CD4-positive, alpha-beta T cell treated with Interleukin-4 for 4 hours (primary cell): ENCODE data around the gene SIVA1.
A peak's percentile ranks its signal among the peaks of the same experiment; 100 is the strongest.

Experiments
- DNase-seq: peaks from one replicate; pipeline ENCODE4 v3.0.0-alpha.2; 2020

The SIVA1 gene

DNA sequence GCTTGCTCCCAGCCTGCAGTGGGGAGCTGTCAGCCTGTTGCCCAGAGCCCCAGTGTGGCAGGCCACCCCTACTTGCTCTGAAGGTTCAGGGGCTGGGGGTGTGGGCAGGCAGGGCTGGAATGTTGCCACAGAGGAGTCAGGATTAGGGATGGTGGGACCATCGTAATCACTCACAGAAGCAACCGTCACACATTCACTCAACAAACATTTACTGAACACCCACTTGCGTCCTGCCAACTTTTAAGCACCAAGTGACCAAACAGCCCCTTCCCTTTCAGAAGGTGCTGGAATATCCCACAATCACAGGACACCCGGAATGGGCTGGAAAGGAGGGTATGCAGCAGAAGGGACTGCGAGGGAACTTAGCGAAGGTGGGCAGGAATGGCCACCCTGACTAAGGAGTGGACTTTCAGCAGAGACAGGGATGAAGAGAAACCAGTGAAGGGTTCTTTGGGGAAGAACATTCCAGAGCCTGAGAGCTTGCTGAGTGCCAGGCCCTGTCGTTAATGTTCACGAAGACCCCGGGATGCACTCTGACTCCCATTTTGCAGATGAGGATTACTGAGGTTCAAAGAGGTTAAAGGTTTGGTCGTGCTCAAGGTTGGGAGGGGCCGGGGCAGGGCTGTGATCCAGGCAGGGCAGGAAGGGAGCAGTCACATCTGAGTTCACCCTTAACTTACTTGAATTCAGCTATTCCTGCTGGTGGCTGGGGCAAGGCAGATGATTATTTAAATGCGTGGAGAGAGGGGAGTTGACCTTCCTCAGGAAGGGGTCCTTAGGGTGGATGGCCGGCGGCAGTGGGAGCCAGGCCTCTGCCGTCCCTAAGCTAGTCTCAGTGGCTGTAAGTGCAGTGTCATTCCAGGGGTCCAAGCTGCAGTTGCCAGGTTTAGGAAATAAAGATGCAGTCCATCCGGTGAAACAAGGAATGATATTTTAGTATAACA, 45.6 kb downstream of the SIVA1 start:
- DNase-seq, result no peak

DNA sequence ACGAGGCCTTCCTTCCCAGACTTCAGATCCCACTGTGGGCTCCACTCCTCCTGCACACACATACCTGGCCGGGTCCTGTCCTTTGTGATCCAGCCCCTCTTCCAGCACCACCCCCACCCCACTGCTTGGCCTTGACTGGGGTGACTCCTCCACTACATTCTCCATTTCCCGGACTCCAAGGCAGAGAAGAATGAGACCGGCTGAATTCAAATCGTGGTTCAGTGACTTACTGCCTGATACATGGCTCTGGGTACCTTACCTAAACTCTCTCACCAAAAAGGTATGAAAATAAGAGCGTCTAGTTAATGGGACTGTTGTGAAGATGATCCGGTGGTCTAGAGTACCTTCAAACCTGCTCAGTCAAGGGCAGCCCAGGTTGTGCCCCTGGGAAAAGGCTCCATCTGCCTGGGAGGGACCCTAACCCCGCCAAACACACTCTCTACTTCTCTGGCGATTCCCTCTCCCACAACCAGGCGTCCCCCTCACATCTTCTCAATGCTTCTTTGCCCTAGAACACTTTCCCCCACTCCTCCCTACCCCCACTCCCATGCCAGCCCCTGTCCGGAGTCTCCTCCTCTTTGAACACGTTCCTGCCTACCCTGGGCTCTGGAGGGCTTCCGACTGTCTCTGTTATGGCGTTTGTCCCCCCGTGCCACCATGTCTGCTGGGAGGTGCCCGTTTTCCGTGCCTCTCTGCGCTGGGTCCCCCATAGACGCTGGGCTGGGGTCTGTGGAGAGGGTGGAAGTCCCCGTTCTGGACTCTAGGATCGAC, 46.5 kb downstream of the SIVA1 start:
- no peak for DNase-seq

DNA sequence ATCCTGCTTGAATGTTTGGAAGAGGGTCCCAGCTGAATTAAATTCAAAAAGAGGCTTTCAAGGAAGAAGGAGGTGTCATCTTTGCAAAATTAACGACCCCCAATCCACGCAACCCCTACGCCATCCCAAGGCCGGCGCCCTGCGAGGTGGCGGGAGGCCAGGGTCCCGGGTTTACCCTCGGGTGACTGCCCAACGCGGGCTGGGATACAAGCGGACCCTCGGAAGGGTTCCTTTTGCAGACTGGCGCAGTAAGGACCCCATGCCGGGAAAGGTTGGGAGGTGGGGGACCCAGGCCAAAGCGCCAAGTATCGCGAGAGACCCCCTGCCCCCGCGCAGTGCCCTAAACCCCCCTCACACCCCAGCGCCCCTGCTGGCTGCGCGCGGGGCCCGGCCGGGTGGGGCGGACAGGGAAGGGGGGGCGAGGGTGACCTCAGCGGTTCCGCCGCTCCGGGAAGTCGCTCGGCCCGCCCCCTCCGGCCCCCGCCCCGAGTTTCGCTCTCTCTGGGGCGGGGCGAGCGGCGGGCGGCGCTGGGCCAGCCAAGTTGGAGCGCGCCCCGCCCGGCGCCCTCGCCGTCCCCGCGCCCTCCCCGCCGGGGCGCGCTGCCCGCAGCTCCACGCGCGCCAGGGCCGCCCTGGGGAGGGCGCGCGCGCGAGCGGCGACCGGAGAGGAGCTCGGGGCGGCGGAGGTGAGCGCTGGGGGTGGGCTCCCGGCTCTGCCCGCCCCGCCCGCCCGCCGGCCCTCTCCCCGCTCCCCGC, 47.2 kb downstream of the SIVA1 start:
- peak; percentile 82 for DNase-seq

DNA sequence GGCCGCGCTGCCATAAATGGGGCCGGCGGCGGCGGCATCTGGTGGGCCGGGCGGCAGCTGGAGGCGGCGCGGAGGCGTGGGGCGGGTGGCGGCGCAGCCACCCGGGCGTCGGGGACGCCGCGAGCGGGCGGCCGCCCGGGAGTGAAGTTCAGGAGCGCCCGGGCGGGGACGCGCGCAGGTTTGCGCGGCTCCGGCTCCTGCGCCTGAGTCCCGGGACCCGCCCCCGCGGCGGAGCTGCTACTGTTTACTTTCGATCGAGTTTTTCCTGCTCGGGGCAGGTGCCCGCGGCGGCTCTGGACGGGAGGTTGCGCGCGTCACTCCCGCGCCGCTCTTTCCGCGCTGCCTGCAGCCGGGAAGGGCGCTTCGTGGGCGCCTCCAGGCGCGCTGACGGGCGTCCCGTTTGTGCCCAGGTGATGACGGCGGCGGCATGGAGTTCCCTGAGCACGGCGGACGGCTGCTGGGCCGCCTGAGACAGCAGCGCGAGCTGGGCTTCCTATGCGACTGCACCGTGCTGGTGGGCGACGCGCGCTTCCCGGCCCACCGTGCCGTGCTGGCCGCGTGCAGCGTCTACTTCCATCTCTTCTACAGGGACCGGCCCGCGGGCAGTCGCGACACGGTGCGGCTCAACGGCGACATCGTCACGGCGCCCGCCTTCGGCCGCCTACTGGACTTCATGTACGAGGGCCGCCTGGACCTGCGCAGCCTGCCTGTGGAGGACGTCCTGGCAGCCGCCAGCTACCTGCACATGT, 48.0 kb downstream of the SIVA1 start, which contains the start of gene ZBTB42:
TSS of gene ZBTB42 (plus strand) at position 331 of the 749 bp plus-strand sequence. CDS start at position 428, 97 bp downstream.
- peak; percentile 72 for DNase-seq

DNA sequence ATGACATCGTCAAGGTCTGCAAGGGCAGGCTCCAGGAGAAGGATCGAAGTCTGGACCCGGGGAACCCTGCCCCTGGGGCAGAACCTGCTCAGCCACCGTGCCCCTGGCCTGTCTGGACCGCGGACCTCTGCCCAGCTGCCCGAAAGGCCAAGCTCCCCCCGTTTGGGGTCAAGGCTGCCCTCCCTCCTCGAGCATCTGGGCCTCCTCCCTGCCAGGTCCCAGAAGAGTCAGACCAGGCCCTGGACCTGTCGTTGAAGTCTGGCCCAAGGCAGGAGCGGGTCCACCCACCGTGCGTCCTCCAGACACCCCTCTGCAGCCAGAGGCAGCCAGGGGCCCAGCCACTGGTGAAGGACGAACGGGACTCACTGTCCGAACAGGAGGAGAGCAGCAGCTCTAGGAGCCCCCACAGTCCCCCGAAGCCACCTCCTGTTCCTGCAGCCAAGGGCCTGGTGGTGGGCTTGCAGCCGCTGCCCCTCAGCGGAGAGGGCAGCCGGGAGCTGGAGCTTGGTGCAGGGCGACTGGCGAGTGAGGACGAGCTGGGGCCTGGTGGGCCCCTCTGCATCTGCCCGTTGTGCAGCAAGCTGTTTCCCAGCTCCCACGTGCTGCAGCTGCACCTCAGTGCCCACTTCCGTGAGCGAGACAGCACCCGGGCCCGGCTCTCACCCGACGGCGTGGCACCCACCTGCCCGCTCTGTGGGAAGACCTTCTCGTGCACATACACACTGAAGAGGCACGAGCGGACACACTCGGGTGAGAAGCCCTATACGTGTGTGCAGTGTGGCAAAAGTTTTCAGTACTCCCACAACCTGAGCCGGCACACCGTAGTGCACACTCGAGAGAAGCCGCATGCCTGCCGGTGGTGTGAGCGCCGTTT, 48.8 kb downstream of the SIVA1 start:
- no peak for DNase-seq

DNA sequence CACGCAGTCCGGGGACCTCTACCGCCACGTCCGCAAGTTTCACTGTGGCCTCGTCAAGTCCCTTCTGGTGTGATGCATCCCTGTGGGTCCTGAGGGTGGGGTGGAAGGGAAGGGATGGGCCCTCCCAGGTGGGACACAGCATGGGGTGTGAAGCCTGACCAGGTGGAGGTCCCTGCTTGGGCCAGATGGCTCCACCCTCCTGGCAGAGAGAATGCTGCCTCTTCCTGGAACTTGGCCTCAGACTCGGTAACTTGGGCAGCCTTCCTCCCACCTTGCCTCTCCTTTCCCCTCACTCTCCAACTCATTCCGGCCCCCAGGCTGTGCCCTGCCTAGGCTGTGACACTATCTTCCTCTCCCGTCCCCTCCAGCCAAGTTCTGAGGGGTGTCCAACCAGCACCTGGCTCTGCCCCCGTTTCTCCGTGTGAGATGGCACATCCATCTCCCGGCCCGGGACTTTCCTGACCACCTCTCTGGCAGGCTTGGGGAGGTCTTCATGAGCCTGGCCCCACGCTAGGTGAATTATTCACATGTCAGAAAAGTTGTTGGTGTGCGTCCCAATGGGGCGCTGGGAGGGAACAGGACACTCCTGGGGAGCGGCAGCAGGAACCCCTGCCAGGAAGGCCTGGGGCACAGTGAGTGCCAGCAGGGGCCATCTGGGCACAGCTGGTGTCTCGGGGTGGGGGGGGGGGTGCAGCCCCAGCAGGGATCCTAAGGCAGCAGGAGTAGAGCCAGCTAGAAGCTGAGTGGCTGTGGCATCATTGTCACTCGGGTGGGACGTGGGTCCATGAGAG, 49.6 kb downstream of the SIVA1 start:
- DNase-seq, result no peak

DNA sequence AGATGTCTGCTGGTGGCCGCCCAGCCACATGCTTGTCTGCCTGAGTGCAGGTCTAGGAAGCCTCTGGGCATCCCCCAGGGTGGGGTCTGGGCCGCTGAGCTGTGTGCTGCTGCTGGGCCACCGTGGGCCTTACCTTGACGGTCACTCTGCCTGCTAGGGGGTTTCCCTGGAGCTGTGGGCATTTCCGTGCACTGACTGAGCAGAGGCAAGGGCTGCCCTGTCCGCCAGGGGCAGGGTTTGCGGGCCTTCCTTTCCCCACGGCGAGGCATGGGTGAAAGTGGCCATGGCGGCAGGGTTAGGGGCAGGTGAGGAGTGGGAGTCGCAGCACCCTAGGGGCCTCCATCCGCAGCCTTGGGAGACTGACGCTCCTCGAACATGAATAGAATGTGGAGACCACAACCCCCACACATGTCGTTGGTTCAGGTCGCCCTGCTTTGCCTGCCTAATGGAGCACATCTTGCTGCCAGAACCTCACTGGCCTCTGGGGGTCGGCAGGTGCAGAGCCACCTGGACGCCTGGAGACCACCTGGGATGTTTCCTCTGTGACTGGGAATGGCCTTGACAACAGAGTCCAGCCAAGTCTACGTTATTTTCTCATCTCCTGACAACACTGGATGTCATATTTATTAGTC, 50.4 kb downstream of the SIVA1 start:
- DNase-seq, result no peak

DNA sequence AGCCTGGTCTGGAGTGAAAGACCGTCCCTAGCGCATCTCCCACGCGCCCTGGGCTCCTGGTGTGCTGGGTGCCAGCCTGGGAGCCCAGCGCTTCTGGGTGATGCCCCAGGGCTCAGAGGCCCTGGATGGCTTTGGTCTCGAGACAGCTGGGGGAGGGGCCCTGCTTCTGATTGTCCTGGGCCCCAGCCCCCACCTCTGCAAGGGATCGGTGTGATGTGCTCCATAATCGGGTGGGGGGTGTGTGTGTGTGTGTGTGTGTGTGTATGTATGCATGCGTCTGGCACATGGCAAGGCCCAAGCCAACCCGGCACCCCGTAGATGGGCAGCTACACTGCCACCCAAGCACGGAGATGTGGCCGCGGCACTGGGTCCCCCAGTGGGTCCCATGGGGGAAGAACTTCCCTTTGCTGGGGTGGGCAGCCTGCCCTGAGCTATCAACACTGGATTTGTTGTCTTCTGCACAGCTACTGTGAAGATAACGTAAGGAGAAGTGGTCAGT, 51.0 kb downstream of the SIVA1 start:
- no peak for DNase-seq

DNA sequence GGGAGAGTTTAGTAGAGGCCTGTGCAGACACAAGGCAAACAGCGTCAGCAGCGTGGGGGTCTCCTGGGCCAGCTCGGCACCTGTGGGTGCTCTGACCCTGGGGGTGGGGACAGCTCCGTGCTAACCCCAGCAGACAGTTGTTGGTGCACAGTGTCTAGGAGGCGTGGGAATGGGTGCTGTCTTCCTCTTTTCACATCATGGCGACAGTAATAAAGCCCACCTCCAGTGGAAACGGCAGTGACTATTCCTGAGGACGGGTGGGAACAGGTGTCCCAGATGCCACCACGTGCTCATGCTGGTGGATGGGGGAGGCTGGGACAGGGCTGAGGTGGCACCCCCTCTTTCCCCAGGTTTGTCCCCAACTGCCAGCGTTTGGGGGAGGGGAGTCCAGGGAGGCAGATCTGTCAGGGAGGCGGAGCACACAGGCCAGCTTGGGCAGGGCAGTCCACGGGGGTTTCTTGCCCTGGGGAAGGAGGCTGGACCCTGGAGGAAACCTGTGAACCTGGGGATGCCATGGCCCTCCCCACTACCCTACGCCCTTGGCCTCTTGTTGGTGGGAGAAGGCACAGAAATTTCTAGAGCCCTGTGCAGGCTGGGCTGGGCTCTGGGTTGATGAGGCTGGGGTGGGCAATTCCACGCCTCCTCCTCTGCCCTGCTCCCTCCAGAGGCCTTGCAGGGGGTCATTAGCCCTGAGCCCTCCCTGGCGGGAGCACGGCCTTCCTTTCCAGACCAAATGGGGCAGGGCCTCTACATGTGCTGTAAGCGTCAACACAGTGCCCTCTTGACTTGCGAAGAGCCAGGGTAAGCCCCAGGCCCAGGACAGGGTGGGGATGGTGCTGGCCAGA, 51.8 kb downstream of the SIVA1 start:
- no peak for DNase-seq

DNA sequence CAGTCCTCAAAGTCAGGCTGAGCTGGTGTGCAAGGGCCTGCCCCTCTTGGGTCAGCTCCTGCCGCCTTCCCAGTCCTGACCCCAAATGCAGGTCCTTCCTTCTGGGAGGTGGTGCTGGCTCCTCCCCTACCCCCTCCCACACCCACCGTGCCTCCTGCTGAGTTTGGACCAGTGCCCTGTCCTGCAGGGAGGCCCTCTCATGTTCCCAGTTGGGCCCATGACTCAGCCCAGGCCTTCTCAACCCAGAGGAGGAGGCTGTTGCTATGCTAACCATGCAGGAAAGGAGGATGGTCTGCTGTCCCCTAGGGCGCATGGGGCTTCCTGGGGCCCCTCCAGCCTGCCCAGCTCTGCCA, 52.4 kb downstream of the SIVA1 start:
- no peak for DNase-seq

DNA sequence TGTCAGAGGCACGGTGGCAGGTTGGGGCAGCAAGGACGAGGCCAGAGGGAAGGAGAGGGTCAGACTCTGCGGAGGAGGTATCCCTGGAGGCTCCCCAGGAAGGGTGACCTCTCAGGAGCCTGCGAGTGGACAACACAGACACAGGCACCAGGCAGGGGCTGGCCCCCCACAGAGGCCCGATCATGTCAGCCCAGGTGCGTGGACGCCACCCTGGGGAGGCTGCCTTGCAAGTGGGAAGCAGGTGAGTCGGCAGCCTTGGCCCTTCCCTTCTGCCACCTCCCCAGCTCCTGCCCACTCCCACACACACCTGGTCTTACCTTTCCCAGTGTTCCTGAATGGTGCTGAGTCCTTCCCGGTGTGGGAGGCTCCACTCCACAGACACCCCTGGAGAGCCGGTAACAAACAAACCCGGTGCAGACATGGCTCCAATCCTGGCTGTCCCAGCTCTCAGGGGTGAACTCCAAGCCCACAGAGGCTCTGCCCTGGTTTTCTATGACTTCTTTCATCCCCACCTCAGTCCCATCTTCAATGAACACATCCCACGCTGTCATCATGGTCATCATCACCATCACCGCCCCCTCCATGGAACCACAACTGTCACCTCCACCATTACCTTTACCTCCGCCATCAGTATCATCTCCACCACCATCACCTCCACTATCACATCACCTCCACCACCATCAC, 53.1 kb downstream of the SIVA1 start:
- DNase-seq, result no peak

DNA sequence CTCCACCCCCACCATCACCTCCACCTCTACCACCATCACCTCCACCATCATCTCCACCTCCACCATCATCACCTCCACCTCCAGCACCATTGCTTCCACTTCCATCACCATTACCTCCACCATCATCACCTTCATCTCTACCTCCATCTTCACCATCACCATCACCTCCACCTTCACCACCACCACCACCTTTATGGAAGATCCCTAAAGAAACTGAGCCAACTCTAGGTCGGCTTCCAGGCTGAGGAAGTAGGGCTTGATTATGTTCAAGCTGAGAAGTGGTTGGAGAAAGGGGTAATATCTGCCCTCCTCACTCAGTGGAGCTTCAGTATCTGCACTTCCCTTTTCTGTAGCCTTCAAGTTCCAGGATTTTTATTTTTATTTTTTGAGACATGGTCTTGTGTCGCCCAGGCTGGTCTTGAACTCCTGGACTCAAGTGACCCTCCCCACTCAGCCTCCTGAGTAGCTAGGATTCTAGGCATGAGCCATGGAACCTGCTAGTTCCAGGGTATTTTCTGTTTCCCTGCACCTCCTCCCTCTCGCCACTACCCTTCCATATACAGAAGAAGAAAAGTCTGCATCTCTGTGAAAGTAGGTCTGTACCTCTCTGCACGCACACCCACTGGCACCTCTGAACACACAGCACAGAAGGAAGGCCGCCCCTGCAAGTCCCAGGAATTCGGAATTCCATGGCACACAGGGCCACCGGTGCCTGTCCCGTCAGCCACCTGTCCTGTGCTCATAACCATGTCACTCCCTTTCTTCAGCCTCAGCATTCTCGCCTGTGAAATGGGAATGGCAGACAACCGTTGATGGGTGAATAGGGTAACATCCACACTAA, 53.9 kb downstream of the SIVA1 start:
- no peak for DNase-seq

DNA sequence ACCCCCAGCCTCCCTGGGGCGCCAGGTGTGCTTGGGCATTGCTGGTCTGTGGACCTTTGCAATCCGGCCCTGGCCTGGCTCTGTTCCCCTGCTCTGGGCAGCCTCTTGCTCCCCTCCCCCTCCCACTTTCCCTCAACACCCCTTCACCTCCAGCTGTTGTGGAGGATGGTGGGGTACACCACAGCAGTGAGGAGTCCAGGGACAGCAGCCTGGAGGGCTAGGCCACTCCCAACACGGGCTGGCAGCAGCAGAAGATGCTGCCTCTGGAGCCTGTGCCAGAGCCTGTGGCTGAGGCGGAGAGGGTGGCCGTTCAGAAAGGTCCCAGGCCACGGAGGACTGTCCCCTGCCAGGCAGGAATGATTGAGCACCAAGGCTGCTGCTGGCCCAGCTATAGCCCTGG, 55.5 kb downstream of the SIVA1 start:
- no peak for DNase-seq
